GM23338 (cell line): Measurements from ENCODE around the gene NIFK. TPM values are rescaled to one million over a fixed set of nuclear protein-coding genes. Genes with fewer than 3 reads are reported as not detected.
A peak's percentile ranks its signal among the peaks of the same experiment; 100 is the strongest.

Source experiments
- ATAC-seq: fragments of 200-7000 bp; cut with Tn5 transposase; 3 replicates; pipeline ENCODE4 v1.9.1; 2020
- DNase-seq: peaks from one replicate; pipeline ENCODE4 v3.0.0-alpha.2; 2015; ENCODE audit warnings: low spot score
- H2AFZ ChIP-seq: fragments of 200-600 bp; sonication (generic); 2 replicates; pipeline ENCODE4 v1.8.0; 2016; ENCODE audit warnings: antibody characterized with exemption, mild to moderate bottlenecking, moderate library complexity
- H3F3A ChIP-seq: fragments of 200-600 bp; sonication (generic); replicated peaks from 2 replicates; pipeline ENCODE4 v1.8.0; 2017; ENCODE audit warnings: antibody characterized with exemption, mixed run types, low read depth
- H3K27ac ChIP-seq: fragments of 200-600 bp; sonication (generic); 2 replicates; pipeline ENCODE4 v1.6.1; 2016; ENCODE audit warnings: low read depth
- H3K27me3 ChIP-seq: fragments of 200-600 bp; sonication (generic); 2 replicates; pipeline ENCODE4 v1.8.0; 2016; ENCODE audit warnings: mild to moderate bottlenecking, mixed run types, moderate library complexity; ENCODE audit not compliant: insufficient read depth
- H3K36me3 ChIP-seq: fragments of 200-600 bp; sonication (generic); 2 replicates; pipeline ENCODE4 v1.8.0; 2016; ENCODE audit warnings: mild to moderate bottlenecking; ENCODE audit not compliant: insufficient read depth
- H3K4me1 ChIP-seq: fragments of 200-600 bp; sonication (generic); 2 replicates; pipeline ENCODE4 v1.8.0; 2016; ENCODE audit warnings: mild to moderate bottlenecking, moderate library complexity; ENCODE audit not compliant: insufficient read depth
- H3K4me2 ChIP-seq: fragments of 200-600 bp; sonication (generic); 2 replicates; pipeline ENCODE4 v1.7.1; 2017; ENCODE audit warnings: mixed run types
- H3K4me3 ChIP-seq: fragments of 200-600 bp; sonication (generic); 2 replicates; pipeline ENCODE4 v1.6.1; 2016; ENCODE audit warnings: mixed run types
- H3K79me2 ChIP-seq: fragments of 200-600 bp; sonication (generic); replicated peaks from 2 replicates; pipeline ENCODE4 v1.8.0; 2017; ENCODE audit warnings: mild to moderate bottlenecking; ENCODE audit not compliant: insufficient read depth
- H3K9me2 ChIP-seq: fragments of 200-600 bp; sonication (generic); 2 replicates; pipeline ENCODE4 v1.8.0; 2017; ENCODE audit not compliant: insufficient read depth
- H4K20me1 ChIP-seq: fragments of 200-600 bp; sonication (generic); replicated peaks from 2 replicates; pipeline ENCODE4 v1.8.0; 2017; ENCODE audit warnings: mild to moderate bottlenecking; ENCODE audit not compliant: insufficient read depth
- H3K27ac Mint-ChIP-seq: 2 replicates; pipeline ENCODE4 v1.8.0; 2020; ENCODE audit warnings: inconsistent platforms, mild to moderate bottlenecking, moderate library complexity, mixed read lengths
- H3K27me3 Mint-ChIP-seq: 3 replicates; pipeline ENCODE4 v1.8.0; 2022; ENCODE audit warnings: low read depth, mild to moderate bottlenecking, moderate library complexity, mixed read lengths, inconsistent platforms; ENCODE audit not compliant: insufficient read depth, poor library complexity
- H3K36me3 Mint-ChIP-seq: 3 replicates; pipeline ENCODE4 v1.8.0; 2021; ENCODE audit warnings: low read depth, mild to moderate bottlenecking, inconsistent platforms, moderate library complexity, mixed read lengths
- H3K4me1 Mint-ChIP-seq: 3 replicates; pipeline ENCODE4 v1.8.0; 2020; ENCODE audit warnings: mild to moderate bottlenecking, inconsistent platforms, mixed read lengths
- H3K4me3 Mint-ChIP-seq: 3 replicates; pipeline ENCODE4 v1.8.0; 2021; ENCODE audit warnings: moderate library complexity, mild to moderate bottlenecking, inconsistent platforms, mixed read lengths
- H3K9me3 Mint-ChIP-seq: 3 replicates; pipeline ENCODE4 v1.8.0; 2020; ENCODE audit warnings: moderate library complexity, mild to moderate bottlenecking, inconsistent platforms, mixed read lengths
- CREB1 ChIP-seq: fragments of 250-450 bp; sonication (Bioruptor Pico); IDR thresholded peaks from 2 replicates; pipeline ENCODE4 v1.5.0; 2020; ENCODE audit warnings: low read depth, mild to moderate bottlenecking, moderate library complexity
- EZH2 ChIP-seq: fragments of 200-600 bp; sonication (generic); IDR thresholded peaks from one replicate; pipeline ENCODE4 v1.8.0; 2017; ENCODE audit warnings: antibody characterized with exemption, mild to moderate bottlenecking, low read depth; ENCODE audit not compliant: unreplicated experiment
- EZH2phosphoT487 ChIP-seq: fragments of 200-600 bp; sonication (generic); IDR thresholded peaks from one replicate; pipeline ENCODE4 v1.8.1; 2018; ENCODE audit warnings: antibody characterized with exemption; ENCODE audit not compliant: unreplicated experiment
- NANOG ChIP-seq: IDR thresholded peaks from 2 replicates; pipeline ENCODE4 v1.6.1; 2016; ENCODE audit warnings: antibody characterized with exemption, borderline replicate concordance
- POLR2AphosphoS5 ChIP-seq: IDR thresholded peaks from 2 replicates; pipeline ENCODE4 v1.6.1; 2016; ENCODE audit warnings: antibody characterized with exemption, low read depth
- STAT1 ChIP-seq: IDR thresholded peaks from one replicate; pipeline ENCODE4 v1.6.1; 2016; ENCODE audit warnings: antibody characterized with exemption; ENCODE audit not compliant: unreplicated experiment
- ZNF114 ChIP-seq: fragments of 250-450 bp; sonication (Bioruptor Pico); IDR thresholded peaks from 2 replicates; pipeline ENCODE4 v1.5.0; 2020; ENCODE audit warnings: mild to moderate bottlenecking, moderate library complexity
- ZNF331 ChIP-seq: fragments of 250-450 bp; sonication (Bioruptor Pico); IDR thresholded peaks from 2 replicates; pipeline ENCODE4 v1.5.0; 2020; ENCODE audit warnings: low read depth, mild to moderate bottlenecking, moderate library complexity
- ZNF462 ChIP-seq: fragments of 250-450 bp; sonication (Bioruptor Pico); IDR thresholded peaks from 2 replicates; pipeline ENCODE4 v1.5.0; 2020; ENCODE audit warnings: mild to moderate bottlenecking, moderate library complexity
- polyA plus RNA-seq: library from polyadenylated mRNA; unstranded; fragments of >200 nt; fragmentation: Nextera tagmentation; extraction: Ambion mirVana; gene quantifications from 2 replicates; pipeline ENCODE4 v1.2.1, GENCODE V29; 2016
- total RNA-seq: library from RNA; depleted of rRNA; stranded (reverse); fragments of >200 nt; shearing (Covaris generic); gene quantifications from 2 replicates; pipeline ENCODE4 v1.2.3, GENCODE V29; 2014
- TF ChIP-seq, protein P1 (sequence below): IDR thresholded peaks from 2 replicates; pipeline ENCODE4 v1.6.1; 2016; ENCODE audit warnings: antibody characterized with exemption
- TF ChIP-seq, protein P2 (sequence below): IDR thresholded peaks from one replicate; pipeline ENCODE4 v1.6.1; 2018; ENCODE audit warnings: antibody characterized with exemption; ENCODE audit not compliant: unreplicated experiment
- TF ChIP-seq, protein P3 (sequence below), 2 experiments: fragments of 200-600 bp in 1 of 2; sonication (generic) in 1 of 2; conservative IDR thresholded peaks; 2 replicates each; pipeline versions ENCODE4 v1.5.1 to v1.6.1; 2016 to 2017; ENCODE audit warnings: antibody characterized with exemption in 2 of 2, low read depth in 2 of 2, mild to moderate bottlenecking in 2 of 2, moderate library complexity in 1 of 2

Gene NIFK
- total and polyA plus RNA-seq, 2 experiments from 2014 or later, result 106 to 289 TPM

GRCh38 chr2:121748202-121748601, 11.5 kb upstream of the NIFK start (continued):
- no peak for TF ChIP-seq ZNF462 (CRISPR knock-in tag)

DNA sequence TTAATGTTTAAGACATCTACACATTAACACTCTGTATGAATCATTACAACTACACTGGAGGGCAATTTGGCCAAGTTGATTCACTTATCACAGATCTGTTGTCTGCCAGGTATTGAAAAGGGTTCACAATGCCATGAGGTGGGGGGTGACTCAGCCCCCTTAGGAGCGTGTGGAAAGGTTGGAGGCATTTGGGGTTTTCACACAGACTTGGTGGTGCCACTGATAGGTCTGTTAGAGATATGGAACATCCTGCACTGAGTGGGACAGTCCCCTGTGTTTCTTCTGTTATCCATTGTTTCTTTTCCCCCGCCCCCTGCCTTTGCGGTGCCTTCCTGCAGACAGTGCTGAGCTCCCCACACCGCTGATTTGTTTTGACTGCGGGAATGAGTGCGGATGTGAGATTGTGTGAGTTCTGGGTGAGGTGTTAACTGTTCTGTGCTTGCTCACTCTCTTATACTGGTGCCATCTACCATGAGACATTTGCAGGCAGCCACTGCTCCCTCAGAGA, 9.4 kb upstream of the NIFK start:
- no peaks in the 10 kb centered on the region for H3K4me1 ChIP-seq
- no peaks in the 10 kb centered on the region for H3F3A ChIP-seq
- Mint-ChIP-seq H3K4me3 (no peak overlapping the region), H3K9me3 (no peaks in the 10 kb centered on the region), H3K36me3 (no peaks in the 10 kb centered on the region), H3K4me1 (no peaks in the 10 kb centered on the region), H3K27me3 (peaks cover 1% of the 10 kb centered on the region), H3K27ac (no peak overlapping the region)
- H3K27ac ChIP-seq, result 0 out of 2 replicates have a peak overlapping the region, but pooled peaks have one; percentile 39
- DNase-seq (no peak), ATAC-seq (no peak)
- peak overlapping the region; percentile 59; the same call in 1 of the 2 replicates for H2AFZ ChIP-seq
- no peaks in the 10 kb centered on the region for H3K9me2 ChIP-seq
- H3K79me2 ChIP-seq, result no peaks in the 10 kb centered on the region
- H3K4me2 ChIP-seq, result no peak overlapping the region
- no peaks in the 10 kb centered on the region for H4K20me1 ChIP-seq
- H3K4me3 ChIP-seq, result no peak overlapping the region
- H3K27me3 ChIP-seq, result no peaks in the 10 kb centered on the region
- H3K36me3 ChIP-seq, result no peaks in the 10 kb centered on the region
- TF ChIP-seq POLR2AphosphoS5, result no peak
- TF ChIP-seq, protein P1, sequence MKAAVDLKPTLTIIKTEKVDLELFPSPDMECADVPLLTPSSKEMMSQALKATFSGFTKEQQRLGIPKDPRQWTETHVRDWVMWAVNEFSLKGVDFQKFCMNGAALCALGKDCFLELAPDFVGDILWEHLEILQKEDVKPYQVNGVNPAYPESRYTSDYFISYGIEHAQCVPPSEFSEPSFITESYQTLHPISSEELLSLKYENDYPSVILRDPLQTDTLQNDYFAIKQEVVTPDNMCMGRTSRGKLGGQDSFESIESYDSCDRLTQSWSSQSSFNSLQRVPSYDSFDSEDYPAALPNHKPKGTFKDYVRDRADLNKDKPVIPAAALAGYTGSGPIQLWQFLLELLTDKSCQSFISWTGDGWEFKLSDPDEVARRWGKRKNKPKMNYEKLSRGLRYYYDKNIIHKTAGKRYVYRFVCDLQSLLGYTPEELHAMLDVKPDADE, result no peak
- TF ChIP-seq EZH2, result no peak
- no peak for TF ChIP-seq NANOG
- TF ChIP-seq ZNF331 (CRISPR knock-in tag), result no peak
- TF ChIP-seq STAT1, result no peak
- TF ChIP-seq, protein P2, sequence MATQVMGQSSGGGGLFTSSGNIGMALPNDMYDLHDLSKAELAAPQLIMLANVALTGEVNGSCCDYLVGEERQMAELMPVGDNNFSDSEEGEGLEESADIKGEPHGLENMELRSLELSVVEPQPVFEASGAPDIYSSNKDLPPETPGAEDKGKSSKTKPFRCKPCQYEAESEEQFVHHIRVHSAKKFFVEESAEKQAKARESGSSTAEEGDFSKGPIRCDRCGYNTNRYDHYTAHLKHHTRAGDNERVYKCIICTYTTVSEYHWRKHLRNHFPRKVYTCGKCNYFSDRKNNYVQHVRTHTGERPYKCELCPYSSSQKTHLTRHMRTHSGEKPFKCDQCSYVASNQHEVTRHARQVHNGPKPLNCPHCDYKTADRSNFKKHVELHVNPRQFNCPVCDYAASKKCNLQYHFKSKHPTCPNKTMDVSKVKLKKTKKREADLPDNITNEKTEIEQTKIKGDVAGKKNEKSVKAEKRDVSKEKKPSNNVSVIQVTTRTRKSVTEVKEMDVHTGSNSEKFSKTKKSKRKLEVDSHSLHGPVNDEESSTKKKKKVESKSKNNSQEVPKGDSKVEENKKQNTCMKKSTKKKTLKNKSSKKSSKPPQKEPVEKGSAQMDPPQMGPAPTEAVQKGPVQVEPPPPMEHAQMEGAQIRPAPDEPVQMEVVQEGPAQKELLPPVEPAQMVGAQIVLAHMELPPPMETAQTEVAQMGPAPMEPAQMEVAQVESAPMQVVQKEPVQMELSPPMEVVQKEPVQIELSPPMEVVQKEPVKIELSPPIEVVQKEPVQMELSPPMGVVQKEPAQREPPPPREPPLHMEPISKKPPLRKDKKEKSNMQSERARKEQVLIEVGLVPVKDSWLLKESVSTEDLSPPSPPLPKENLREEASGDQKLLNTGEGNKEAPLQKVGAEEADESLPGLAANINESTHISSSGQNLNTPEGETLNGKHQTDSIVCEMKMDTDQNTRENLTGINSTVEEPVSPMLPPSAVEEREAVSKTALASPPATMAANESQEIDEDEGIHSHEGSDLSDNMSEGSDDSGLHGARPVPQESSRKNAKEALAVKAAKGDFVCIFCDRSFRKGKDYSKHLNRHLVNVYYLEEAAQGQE, result no peak
- TF ChIP-seq EZH2phosphoT487, result no peak
- no peak for TF ChIP-seq ZNF114 (CRISPR knock-in tag)
- TF ChIP-seq, protein P3, sequence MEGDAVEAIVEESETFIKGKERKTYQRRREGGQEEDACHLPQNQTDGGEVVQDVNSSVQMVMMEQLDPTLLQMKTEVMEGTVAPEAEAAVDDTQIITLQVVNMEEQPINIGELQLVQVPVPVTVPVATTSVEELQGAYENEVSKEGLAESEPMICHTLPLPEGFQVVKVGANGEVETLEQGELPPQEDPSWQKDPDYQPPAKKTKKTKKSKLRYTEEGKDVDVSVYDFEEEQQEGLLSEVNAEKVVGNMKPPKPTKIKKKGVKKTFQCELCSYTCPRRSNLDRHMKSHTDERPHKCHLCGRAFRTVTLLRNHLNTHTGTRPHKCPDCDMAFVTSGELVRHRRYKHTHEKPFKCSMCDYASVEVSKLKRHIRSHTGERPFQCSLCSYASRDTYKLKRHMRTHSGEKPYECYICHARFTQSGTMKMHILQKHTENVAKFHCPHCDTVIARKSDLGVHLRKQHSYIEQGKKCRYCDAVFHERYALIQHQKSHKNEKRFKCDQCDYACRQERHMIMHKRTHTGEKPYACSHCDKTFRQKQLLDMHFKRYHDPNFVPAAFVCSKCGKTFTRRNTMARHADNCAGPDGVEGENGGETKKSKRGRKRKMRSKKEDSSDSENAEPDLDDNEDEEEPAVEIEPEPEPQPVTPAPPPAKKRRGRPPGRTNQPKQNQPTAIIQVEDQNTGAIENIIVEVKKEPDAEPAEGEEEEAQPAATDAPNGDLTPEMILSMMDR (conservative IDR thresholded peaks at IDR 0.05; ENCODE audit: low read depth in 2 of 2), result no peak
- no peak for TF ChIP-seq CREB1
